ENCODE data around the gene PLCB3. TPM values are rescaled to one million over a fixed set of nuclear protein-coding genes. Genes with fewer than 3 reads are reported as not detected.

Gene PLCB3
- total and polyA plus RNA-seq, 2 of the 13 experiments (the other 11 are each of a cell fraction or from before 2014, with no cell fraction given), result 7.5 to 13.8 TPM

- TF ChIP-seq MYC (CRISPR knock-in tag; IDR thresholded peaks at IDR 0.05; ENCODE audit: borderline replicate concordance) (no peak), ZNF256 (CRISPR knock-in tag; conservative IDR thresholded peaks at IDR 0.05) (no peak), ZNF331 (CRISPR knock-in tag; IDR thresholded peaks at IDR 0.05) (0 out of 2 replicates have a peak, but pooled peaks have one; percentile 9), CEBPG (CRISPR knock-in tag; IDR thresholded peaks at IDR 0.05) (no peak), EP300 (IDR thresholded peaks at IDR 0.05; ENCODE audit: low read depth in 2 of 2, low read length in 2 of 2) (no peak), EP300 (CRISPR knock-in tag; IDR thresholded peaks at IDR 0.05; ENCODE audit: borderline replicate concordance) (no peak), CC2D1A (CRISPR knock-in tag; IDR thresholded peaks at IDR 0.05) (no peak), REPIN1 (CRISPR knock-in tag; IDR thresholded peaks at IDR 0.05; ENCODE audit: borderline replicate concordance, low read depth) (no peak; the same call in 1 of the 2 replicates), TEAD3 (CRISPR knock-in tag; optimal IDR thresholded peaks at IDR 0.05; ENCODE audit: borderline replicate concordance) (peak; percentile 21), ZNF335 (CRISPR knock-in tag; IDR thresholded peaks at IDR 0.05) (no peak), FOSL2 (CRISPR knock-in tag; IDR thresholded peaks at IDR 0.05) (no peak), ZNF34 (CRISPR knock-in tag; IDR thresholded peaks at IDR 0.05; ENCODE audit: borderline replicate concordance) (no peak), FOXO1 (CRISPR knock-in tag; IDR thresholded peaks at IDR 0.05) (no peak), ZNF687 (CRISPR knock-in tag; IDR thresholded peaks at IDR 0.05) (no peak), ZNF788 (CRISPR knock-in tag; IDR thresholded peaks at IDR 0.05; ENCODE audit: borderline replicate concordance) (0 out of 2 replicates have a peak, but pooled peaks have one; percentile 24), SAP130 (CRISPR knock-in tag; IDR thresholded peaks at IDR 0.05; ENCODE audit: low read depth) (peak; percentile 64), HMGXB4 (CRISPR knock-in tag; IDR thresholded peaks at IDR 0.05; ENCODE audit: borderline replicate concordance in 1 of 2, low read depth in 1 of 2) (peak in 1 of 2 experiments; percentile 66; a peak in 1 of 4 replicates), ARNT (IDR thresholded peaks at IDR 0.05) (no peak), ZZZ3 (CRISPR knock-in tag; IDR thresholded peaks at IDR 0.05; ENCODE audit: borderline replicate concordance) (no peak)
- TF ChIP-seq, protein P1, sequence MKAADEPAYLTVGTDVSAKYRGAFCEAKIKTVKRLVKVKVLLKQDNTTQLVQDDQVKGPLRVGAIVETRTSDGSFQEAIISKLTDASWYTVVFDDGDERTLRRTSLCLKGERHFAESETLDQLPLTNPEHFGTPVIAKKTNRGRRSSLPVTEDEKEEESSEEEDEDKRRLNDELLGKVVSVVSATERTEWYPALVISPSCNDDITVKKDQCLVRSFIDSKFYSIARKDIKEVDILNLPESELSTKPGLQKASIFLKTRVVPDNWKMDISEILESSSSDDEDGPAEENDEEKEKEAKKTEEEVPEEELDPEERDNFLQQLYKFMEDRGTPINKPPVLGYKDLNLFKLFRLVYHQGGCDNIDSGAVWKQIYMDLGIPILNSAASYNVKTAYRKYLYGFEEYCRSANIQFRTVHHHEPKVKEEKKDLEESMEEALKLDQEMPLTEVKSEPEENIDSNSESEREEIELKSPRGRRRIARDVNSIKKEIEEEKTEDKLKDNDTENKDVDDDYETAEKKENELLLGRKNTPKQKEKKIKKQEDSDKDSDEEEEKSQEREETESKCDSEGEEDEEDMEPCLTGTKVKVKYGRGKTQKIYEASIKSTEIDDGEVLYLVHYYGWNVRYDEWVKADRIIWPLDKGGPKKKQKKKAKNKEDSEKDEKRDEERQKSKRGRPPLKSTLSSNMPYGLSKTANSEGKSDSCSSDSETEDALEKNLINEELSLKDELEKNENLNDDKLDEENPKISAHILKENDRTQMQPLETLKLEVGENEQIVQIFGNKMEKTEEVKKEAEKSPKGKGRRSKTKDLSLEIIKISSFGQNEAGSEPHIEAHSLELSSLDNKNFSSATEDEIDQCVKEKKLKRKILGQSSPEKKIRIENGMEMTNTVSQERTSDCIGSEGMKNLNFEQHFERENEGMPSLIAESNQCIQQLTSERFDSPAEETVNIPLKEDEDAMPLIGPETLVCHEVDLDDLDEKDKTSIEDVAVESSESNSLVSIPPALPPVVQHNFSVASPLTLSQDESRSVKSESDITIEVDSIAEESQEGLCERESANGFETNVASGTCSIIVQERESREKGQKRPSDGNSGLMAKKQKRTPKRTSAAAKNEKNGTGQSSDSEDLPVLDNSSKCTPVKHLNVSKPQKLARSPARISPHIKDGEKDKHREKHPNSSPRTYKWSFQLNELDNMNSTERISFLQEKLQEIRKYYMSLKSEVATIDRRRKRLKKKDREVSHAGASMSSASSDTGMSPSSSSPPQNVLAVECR (CRISPR knock-in tag; IDR thresholded peaks at IDR 0.05; ENCODE audit: borderline replicate concordance), result peak; percentile 29; the same call in 1 of the 2 replicates
- TF ChIP-seq, protein P2, sequence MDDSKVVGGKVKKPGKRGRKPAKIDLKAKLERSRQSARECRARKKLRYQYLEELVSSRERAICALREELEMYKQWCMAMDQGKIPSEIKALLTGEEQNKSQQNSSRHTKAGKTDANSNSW (CRISPR knock-in tag; IDR thresholded peaks at IDR 0.05; ENCODE audit: borderline replicate concordance), result no peak
Measured at GRCh38 chr11:64204464-64204989, 46.8 kb upstream of the PLCB3 start (continued).
